Fibroblast of skin of scalp (primary cell): ENCODE data around the gene IL1A.

Experiments used
- DNase-seq: peaks from one replicate; pipeline ENCODE4 v3.0.0-alpha.2; 2013

Gene IL1A

GRCh38 chr2:112792419-112792818 lies 8.1 kb upstream of the IL1A start:
- DNase-seq, result no peak

GRCh38 chr2:112791693-112792230 lies 7.5 kb upstream of the IL1A start:
- no peak for DNase-seq

- no peak for DNase-seq
These were observed 6.7 kb upstream of the IL1A start for GRCh38 chr2:112791019-112791418.

GRCh38 chr2:112790305-112790704 lies 6.0 kb upstream of the IL1A start:
- DNase-seq, result no peak

GRCh38 chr2:112789186-112789585 lies 4.9 kb upstream of the IL1A start:
- DNase-seq, result no peak

- DNase-seq, result no peak
These were observed 4.4 kb upstream of the IL1A start for GRCh38 chr2:112788653-112789052.

- no peak for DNase-seq
These were observed 3.6 kb upstream of the IL1A start for GRCh38 chr2:112787729-112788393.

GRCh38 chr2:112787294-112787693 lies 3.0 kb upstream of the IL1A start:
- no peak for DNase-seq

GRCh38 chr2:112783187-112783714 lies 1.0 kb downstream of the IL1A start:
- no peak for DNase-seq

GRCh38 chr2:112782234-112782799 lies 2.0 kb downstream of the IL1A start:
- no peak for DNase-seq

GRCh38 chr2:112779598-112779997 lies 4.7 kb downstream of the IL1A start:
- DNase-seq, result no peak

- peak; percentile 13 for DNase-seq
These were observed 7.3 kb downstream of the IL1A start for GRCh38 chr2:112777036-112777435.

- DNase-seq, result no peak
These were observed 8.2 kb downstream of the IL1A start for GRCh38 chr2:112776113-112776512.

GRCh38 chr2:112774536-112775285 lies 9.6 kb downstream of the IL1A start:
- DNase-seq, result no peak

GRCh38 chr2:112773556-112773955 lies 10.7 kb downstream of the IL1A start:
- DNase-seq, result no peak

- no peak for DNase-seq
These were observed 11.3 kb downstream of the IL1A start for GRCh38 chr2:112772911-112773475.

GRCh38 chr2:112772322-112772721 lies 12.0 kb downstream of the IL1A start:
- no peak for DNase-seq

GRCh38 chr2:112768432-112768831 lies 15.9 kb downstream of the IL1A start:
- no peak for DNase-seq

- DNase-seq, result no peak
These were observed 16.5 kb downstream of the IL1A start for GRCh38 chr2:112767693-112768330.

GRCh38 chr2:112765251-112765650 lies 19.0 kb downstream of the IL1A start:
- no peak for DNase-seq

- peak; percentile 99 for DNase-seq
These were observed 19.9 kb downstream of the IL1A start, which contains the start of gene CKAP2L for GRCh38 chr2:112764071-112765044. CKAP2L (minus strand) TSS chr2:112764609; CDS start chr2:112764598, 11 bp downstream.
